GM19043 (cell line): ENCODE data around the gene DPM2.

Source experiments
- ATAC-seq: cut with Tn5 transposase; IDR thresholded peaks from one replicate; pipeline ENCODE4 v1.9.1; 2021; ENCODE audit warnings: low read depth; ENCODE audit not compliant: unreplicated experiment

Gene DPM2

GRCh38 chr9:127940593-127940992, 2.9 kb upstream of the DPM2 start:
- ATAC-seq = no peak

- ATAC-seq = no peak
Measured at GRCh38 chr9:127938298-127938690, 640 bp upstream of the DPM2 start.

GRCh38 chr9:127937056-127937387, 632 bp downstream of the DPM2 start:
- no peak for ATAC-seq

GRCh38 chr9:127936347-127936852, 1.3 kb downstream of the DPM2 start:
- no peak for ATAC-seq

GRCh38 chr9:127935765-127936221, 1.9 kb downstream of the DPM2 start:
- no peak for ATAC-seq

- ATAC-seq = no peak
Measured at GRCh38 chr9:127934986-127935385, 2.7 kb downstream of the DPM2 start.

GRCh38 chr9:127934248-127934647, 3.4 kb downstream of the DPM2 start:
- ATAC-seq = no peak

- no peak for ATAC-seq
Measured at GRCh38 chr9:127931092-127931881, 6.4 kb downstream of the DPM2 start.

- ATAC-seq = peak; percentile 73
Measured at GRCh38 chr9:127930231-127931091, 7.2 kb downstream of the DPM2 start, which contains the start of gene PIP5KL1. TSS of gene PIP5KL1 (minus strand) at chr9:127930777. CDS start at chr9:127930752, 25 bp downstream.

- ATAC-seq = no peak
Measured at GRCh38 chr9:127929625-127929979, 8.1 kb downstream of the DPM2 start.

GRCh38 chr9:127928676-127929624, 8.7 kb downstream of the DPM2 start:
- ATAC-seq = no peak

- ATAC-seq = no peak
Measured at GRCh38 chr9:127927988-127928675, 9.5 kb downstream of the DPM2 start.

- no peak for ATAC-seq
Measured at GRCh38 chr9:127927201-127927987, 10.3 kb downstream of the DPM2 start.

- no peak for ATAC-seq
Measured at GRCh38 chr9:127926906-127927200, 10.8 kb downstream of the DPM2 start.

GRCh38 chr9:127925959-127926905, 11.4 kb downstream of the DPM2 start:
- no peak for ATAC-seq

GRCh38 chr9:127924736-127925444, 12.8 kb downstream of the DPM2 start:
- no peak for ATAC-seq

GRCh38 chr9:127923771-127924170, 13.9 kb downstream of the DPM2 start:
- no peak for ATAC-seq

- no peak for ATAC-seq
Measured at GRCh38 chr9:127923046-127923445, 14.6 kb downstream of the DPM2 start.
